PC-9 (cell line): Measurements from ENCODE around the gene NTM. TPM values are rescaled to one million over a fixed set of nuclear protein-coding genes. Genes with fewer than 3 reads are reported as not detected.

Source experiments
- BruUV-seq: library from RNA; stranded (reverse); fragments of 400-500 nt; replicated peaks from 2 replicates; lab custom pipeline; 2021; lab: Mats Ljungman, UMichigan
- CTCF ChIA-PET: fragments of 300-600 bp; sonication (Branson Sonifier 250); formaldehyde crosslinking; loops from one replicate; lab custom pipeline; 2022; ENCODE audit warnings: antibody characterized with exemption; lab: Charles Lee
- POLR2A ChIA-PET: fragments of 300-600 bp; sonication (Branson Sonifier 250); formaldehyde crosslinking; loops from one replicate; lab custom pipeline; 2022; ENCODE audit warnings: antibody characterized with exemption; ENCODE audit not compliant: unreplicated experiment; lab: Charles Lee
- DNase-seq, 2 experiments: peaks; one replicate each; pipeline versions ENCODE4 v3.0.0 to v3.0.0-alpha.2; 2015 to 2022; ENCODE audit warnings: mixed read lengths in 1 of 2
- H2AFZ ChIP-seq: fragments of 200-600 bp; sonication (generic); 2 replicates; pipeline ENCODE4 v1.8.1; 2017; ENCODE audit warnings: antibody characterized with exemption
- H3F3A ChIP-seq: fragments of 200-600 bp; sonication (generic); 2 replicates; pipeline ENCODE4 v1.8.1; 2017; ENCODE audit warnings: antibody characterized with exemption, mild to moderate bottlenecking, low read depth; ENCODE audit not compliant: insufficient read depth
- H3K27ac ChIP-seq: fragments of 200-600 bp; sonication (generic); 2 replicates; pipeline ENCODE4 v1.6.1; 2016; ENCODE audit warnings: mixed run types
- H3K27me3 ChIP-seq: fragments of 200-600 bp; sonication (generic); 2 replicates; pipeline ENCODE4 v1.6.1; 2016; ENCODE audit warnings: low read depth, mixed run types; ENCODE audit not compliant: insufficient read depth
- H3K36me3 ChIP-seq: fragments of 200-600 bp; sonication (generic); 2 replicates; pipeline ENCODE4 v1.6.1; 2016; ENCODE audit warnings: low read depth, mixed run types
- H3K4me1 ChIP-seq: fragments of 200-600 bp; sonication (generic); replicated peaks from 2 replicates; pipeline ENCODE4 v1.6.1; 2016; ENCODE audit warnings: mixed run types; ENCODE audit not compliant: insufficient read depth
- H3K4me2 ChIP-seq: fragments of 200-600 bp; sonication (generic); 2 replicates; pipeline ENCODE4 v1.6.1; 2017; ENCODE audit warnings: mixed run types
- H3K4me3 ChIP-seq: fragments of 200-600 bp; sonication (generic); 2 replicates; pipeline ENCODE4 v1.6.1; 2016; ENCODE audit warnings: mixed run types
- H3K79me2 ChIP-seq: fragments of 200-600 bp; sonication (generic); 2 replicates; pipeline ENCODE4 v1.6.1; 2017; ENCODE audit warnings: low read depth, mixed run types
- H3K9me2 ChIP-seq: fragments of 200-600 bp; sonication (generic); 2 replicates; pipeline ENCODE4 v1.8.1; 2017; ENCODE audit warnings: mild to moderate bottlenecking; ENCODE audit not compliant: insufficient read depth
- H3K9me3 ChIP-seq: fragments of 200-600 bp; sonication (generic); 2 replicates; pipeline ENCODE4 v1.8.1; 2016; ENCODE audit warnings: low read depth; ENCODE audit not compliant: insufficient read depth
- H4K20me1 ChIP-seq: fragments of 200-600 bp; sonication (generic); 2 replicates; pipeline ENCODE4 v1.8.1; 2017; ENCODE audit not compliant: insufficient read depth
- CTCF ChIP-seq: fragments of 200-600 bp; sonication (generic); conservative IDR thresholded peaks from 2 replicates; pipeline ENCODE4 v1.6.1; 2017; ENCODE audit warnings: mixed run types, antibody characterized with exemption, mild to moderate bottlenecking, moderate library complexity
- EZH2 ChIP-seq: fragments of 200-600 bp; sonication (generic); IDR thresholded peaks from 2 replicates; pipeline ENCODE4 v1.8.0; 2017; ENCODE audit warnings: antibody characterized with exemption, low read depth
- intact Hi-C: fragments of 100-400 bp; cut with micrococcal nuclease; formaldehyde crosslinking; loops from one replicate; pipeline ENCODE4 v1.10.0; 2022; ENCODE audit not compliant: unreplicated experiment
- total RNA-seq: library from RNA; stranded (reverse); gene quantifications from 2 replicates; pipeline ENCODE4 v1.2.3, GENCODE V29; 2021

Gene NTM
- total RNA-seq, 1 experiment from 2014 or later = not detected

- H3K27me3 ChIP-seq = peaks cover 45% of the 10 kb centered on the region
- no peak overlapping the region for H3K4me2 ChIP-seq
- no peaks in the 10 kb centered on the region for H3K9me2 ChIP-seq
- intact Hi-C loops = no loop called here
- no peaks in the 10 kb centered on the region for H3K36me3 ChIP-seq
- H3K4me1 ChIP-seq = no peaks in the 10 kb centered on the region
- no peaks in the 10 kb centered on the region for H3K9me3 ChIP-seq
- H3K27ac ChIP-seq = no peak overlapping the region
- no peak for TF ChIP-seq EZH2
- no peak for TF ChIP-seq CTCF
- CTCF ChIA-PET = no interaction called here
- no peaks in the 10 kb centered on the region for H4K20me1 ChIP-seq
- POLR2A ChIA-PET = no interaction called here
- BruUV-seq = no TSS peak
- no peak for DNase-seq
- no peak overlapping the region for H3K4me3 ChIP-seq
- no peaks in the 10 kb centered on the region for H3K79me2 ChIP-seq
- H3F3A ChIP-seq = no peaks in the 10 kb centered on the region
- no peak overlapping the region for H2AFZ ChIP-seq
Observed at GRCh38 chr11:131764649-131765048, 394.2 kb downstream of the NTM start.

- no peaks in the 10 kb centered on the region for H3K9me2 ChIP-seq
- H3K27me3 ChIP-seq = peaks cover 43% of the 10 kb centered on the region
- DNase-seq = no peak
- no peaks in the 10 kb centered on the region for H3F3A ChIP-seq
- H3K27ac ChIP-seq = no peak overlapping the region
- no peaks in the 10 kb centered on the region for H3K36me3 ChIP-seq
- H3K4me3 ChIP-seq = no peak overlapping the region
- H3K9me3 ChIP-seq = no peaks in the 10 kb centered on the region
- H2AFZ ChIP-seq = no peak overlapping the region
- no peaks in the 10 kb centered on the region for H4K20me1 ChIP-seq
- H3K4me1 ChIP-seq = no peaks in the 10 kb centered on the region
- BruUV-seq = no TSS peak
- intact Hi-C loops = no loop called here
- TF ChIP-seq CTCF = no peak
- no peak for TF ChIP-seq EZH2
- H3K79me2 ChIP-seq = no peaks in the 10 kb centered on the region
- ChIA-PET CTCF (no interaction called here), POLR2A (no interaction called here)
- no peak overlapping the region for H3K4me2 ChIP-seq
Observed at GRCh38 chr11:131766637-131767036, 396.2 kb downstream of the NTM start.

GRCh38 chr11:131767421-131767820 is 397.0 kb downstream of the NTM start:
- no peaks in the 10 kb centered on the region for H3K9me3 ChIP-seq
- ChIA-PET CTCF (no interaction called here), POLR2A (no interaction called here)
- no peaks in the 10 kb centered on the region for H3K9me2 ChIP-seq
- no peak overlapping the region for H2AFZ ChIP-seq
- no peaks in the 10 kb centered on the region for H4K20me1 ChIP-seq
- peaks cover 43% of the 10 kb centered on the region for H3K27me3 ChIP-seq
- H3K4me3 ChIP-seq = no peak overlapping the region
- no peaks in the 10 kb centered on the region for H3K4me1 ChIP-seq
- H3K27ac ChIP-seq = no peak overlapping the region
- TF ChIP-seq EZH2 (no peak), CTCF (no peak)
- no peaks in the 10 kb centered on the region for H3K36me3 ChIP-seq
- H3K4me2 ChIP-seq = no peak overlapping the region
- DNase-seq = no peak
- intact Hi-C loops = no loop called here
- no TSS peak for BruUV-seq
- no peaks in the 10 kb centered on the region for H3F3A ChIP-seq
- H3K79me2 ChIP-seq = no peaks in the 10 kb centered on the region
